HL-60 (cell line): ENCODE measurements around the gene ETV6.

Source experiments
- DNase-seq, 2 experiments: peaks; one replicate each; pipeline ENCODE4 v3.0.0-alpha.2; 2010 to 2020; ENCODE audit warnings: low read depth in 1 of 2, low spot score in 1 of 2
- H3K27ac ChIP-seq: fragments of 250-450 bp; sonication (Bioruptor Pico); replicated peaks from 2 replicates; pipeline ENCODE4 v1.5.1; 2020; ENCODE audit warnings: mild to moderate bottlenecking, moderate library complexity
- H3K27me3 ChIP-seq: fragments of 250-450 bp; sonication (Bioruptor Pico); 2 replicates; pipeline ENCODE4 v1.5.1; 2021; ENCODE audit warnings: mild to moderate bottlenecking, moderate library complexity; ENCODE audit not compliant: insufficient read depth, poor library complexity, severe bottlenecking
- H3K4me3 ChIP-seq: replicated peaks from 2 replicates; pipeline ENCODE4 v1.5.1; 2011; ENCODE audit warnings: mild to moderate bottlenecking, control low read depth, low read length; ENCODE audit not compliant: insufficient read depth
- CTCF ChIP-seq: IDR thresholded peaks from one replicate; pipeline ENCODE4 v1.5.1; 2011; ENCODE audit warnings: low read length, control low read depth, inconsistent platforms; ENCODE audit not compliant: insufficient read depth
- GABPA ChIP-seq: IDR thresholded peaks from 2 replicates; pipeline ENCODE4 v1.6.1; 2012; ENCODE audit warnings: low read depth
- POLR2AphosphoS5 ChIP-seq: IDR thresholded peaks from 2 replicates; pipeline ENCODE4 v1.6.1; 2012; ENCODE audit warnings: low read depth
- REST ChIP-seq: IDR thresholded peaks from 2 replicates; pipeline ENCODE4 v1.6.1; 2012; ENCODE audit warnings: low read depth; ENCODE audit not compliant: insufficient replicate concordance
- SPI1 ChIP-seq: IDR thresholded peaks from 2 replicates; pipeline ENCODE4 v1.6.1; 2012; ENCODE audit warnings: low read depth, mild to moderate bottlenecking, borderline replicate concordance

ETV6 gene

GRCh38 chr12:11868027-11868426, 218.6 kb downstream of the ETV6 start:
- Histone ChIP-seq H3K27me3 (no peaks in the 10 kb centered on the region), H3K4me3 (no peak overlapping the region), H3K27ac (no peak overlapping the region)
- no peak for TF ChIP-seq REST
- no peak for TF ChIP-seq GABPA
- TF ChIP-seq CTCF: no peak
- TF ChIP-seq SPI1: no peak
- no peak for TF ChIP-seq POLR2AphosphoS5
- no peak for DNase-seq

GRCh38 chr12:11869406-11869805, 219.9 kb downstream of the ETV6 start:
- TF ChIP-seq POLR2AphosphoS5 (no peak), SPI1 (no peak), REST (no peak), CTCF (no peak), GABPA (no peak)
- DNase-seq: no peak
- no peak overlapping the region for H3K4me3 ChIP-seq
- no peak overlapping the region for H3K27ac ChIP-seq
- H3K27me3 ChIP-seq: no peaks in the 10 kb centered on the region

- no peak for DNase-seq
These were observed 220.6 kb downstream of the ETV6 start for GRCh38 chr12:11870041-11870451.

More at GRCh38 chr12:11870041-11870451, 220.6 kb downstream of the ETV6 start:
- Histone ChIP-seq H3K27me3 (no peaks in the 10 kb centered on the region), H3K4me3 (no peak overlapping the region), H3K27ac (no peak overlapping the region)
- no peak for TF ChIP-seq CTCF
- no peak for TF ChIP-seq GABPA
- TF ChIP-seq SPI1: no peak
